Peyer's patch (tissue), 4 donors: ENCODE measurements around the gene ZNF429. TPM values are rescaled to one million over a fixed set of nuclear protein-coding genes. Genes with fewer than 3 reads are reported as not detected.
"Not testable (repeated sequence)": the region's sequence is repeated elsewhere in the genome, so short reads cannot be mapped to it uniquely, and the experiment has no call there.

Experiments used
- DNase-seq, 3 donors: peaks; one replicate each; pipeline ENCODE4 v3.0.0-alpha.2; 2017 to 2019
- H3K27ac ChIP-seq, 4 donors: fragments of 200-600 bp; sonication (generic); one replicate each; pipeline ENCODE4 v1.5.1; 2016 to 2019
- H3K27me3 ChIP-seq, 2 donors: fragments of 200-600 bp; sonication (generic); one replicate each; pipeline ENCODE4 v1.5.1; 2019
- H3K36me3 ChIP-seq, 3 donors: fragments of 200-600 bp; sonication (generic); one replicate each; pipeline ENCODE4 v1.5.1; 2016 to 2019
- H3K4me1 ChIP-seq, 4 donors: fragments of 200-600 bp; sonication (generic); one replicate each; pipeline ENCODE4 v1.5.1; 2016 to 2019
- H3K4me3 ChIP-seq, 4 donors: fragments of 200-600 bp; sonication (generic); 1 replicate in 3 of 4; 2 replicates in 1 of 4; pipeline ENCODE4 v1.5.1; 2016 to 2019; ENCODE audit warnings: mild to moderate bottlenecking in 1 of 4
- H3K9me3 ChIP-seq, 4 donors: fragments of 200-600 bp; sonication (generic); one replicate each; pipeline ENCODE4 v1.5.1; 2016 to 2019; ENCODE audit warnings: mild to moderate bottlenecking in 1 of 4
- CTCF ChIP-seq, 6 experiments: fragments of 450-650 bp in 4 of 6; fragments of 200-600 bp in 2 of 6; sonication (generic) in 1 of 6; IDR thresholded peaks; one replicate each; pipeline ENCODE4 v1.5.1; 2017 to 2019; ENCODE audit warnings: antibody characterized with exemption in 6 of 6, mild to moderate bottlenecking in 3 of 6, moderate library complexity in 1 of 6
- POLR2A ChIP-seq, 2 donors: fragments of 450-650 bp; IDR thresholded peaks; one replicate each; pipeline ENCODE4 v1.5.1; 2017; ENCODE audit warnings: antibody characterized with exemption in 2 of 2, mild to moderate bottlenecking in 2 of 2, moderate library complexity in 2 of 2
- total RNA-seq, 4 donors: library from RNA; depleted of rRNA; stranded (reverse); fragments of >200 nt; gene quantifications; one replicate each; pipeline ENCODE4 v1.1.0, GENCODE V29; 2016

Gene ZNF429
- total RNA-seq, 4 donors from 2014 or later: 8.4 to 28.2 (median 20.0) TPM

DNA sequence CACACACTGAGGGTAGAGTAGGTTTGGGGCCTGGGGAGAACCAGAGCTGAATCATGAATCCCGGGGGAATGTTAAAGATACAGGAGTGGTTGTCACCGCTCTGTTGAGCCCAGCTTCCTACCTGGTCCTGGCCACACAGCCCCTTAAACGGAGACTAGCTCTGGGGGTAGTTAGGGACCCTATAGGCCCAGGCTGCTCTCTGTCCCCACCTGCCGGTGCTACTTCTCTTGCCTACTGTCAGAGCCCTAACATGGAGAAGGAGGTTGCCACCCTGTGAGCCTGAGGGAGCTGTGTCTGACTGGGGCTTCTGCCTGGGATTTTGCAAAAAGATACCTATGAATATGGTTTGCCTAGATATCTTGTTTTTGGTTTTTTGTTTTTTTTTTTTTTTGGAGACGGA, 36.6 kb upstream of the ZNF429 start:
- H3K36me3 ChIP-seq: no peaks in the 10 kb centered on the region
- TF ChIP-seq POLR2A (IDR thresholded peaks at IDR 0.05): no peak
- TF ChIP-seq CTCF (IDR thresholded peaks at IDR 0.05): no peak
- no peaks in the 10 kb centered on the region for H3K27me3 ChIP-seq
- peaks cover 0 to under 1% (median 0%) of the 10 kb centered on the region in 4 donors for H3K9me3 ChIP-seq
- H3K4me3 ChIP-seq: no peak overlapping the region
- no peak for DNase-seq
- no peaks in the 10 kb centered on the region for H3K4me1 ChIP-seq
- no peak overlapping the region for H3K27ac ChIP-seq

GRCh38 chr19:21472507-21472906, 32.9 kb upstream of the ZNF429 start:
- H3K36me3 ChIP-seq: no peaks in the 10 kb centered on the region
- H3K27me3 ChIP-seq: no peaks in the 10 kb centered on the region
- H3K27ac ChIP-seq: no peak overlapping the region
- no peak for DNase-seq
- no peak overlapping the region for H3K4me3 ChIP-seq
- no peak for TF ChIP-seq POLR2A (IDR thresholded peaks at IDR 0.05)
- no peak for TF ChIP-seq CTCF (IDR thresholded peaks at IDR 0.05)
- H3K9me3 ChIP-seq: peaks cover 0 to 17% (median 0%) of the 10 kb centered on the region in 4 donors
- no peaks in the 10 kb centered on the region for H3K4me1 ChIP-seq

DNA sequence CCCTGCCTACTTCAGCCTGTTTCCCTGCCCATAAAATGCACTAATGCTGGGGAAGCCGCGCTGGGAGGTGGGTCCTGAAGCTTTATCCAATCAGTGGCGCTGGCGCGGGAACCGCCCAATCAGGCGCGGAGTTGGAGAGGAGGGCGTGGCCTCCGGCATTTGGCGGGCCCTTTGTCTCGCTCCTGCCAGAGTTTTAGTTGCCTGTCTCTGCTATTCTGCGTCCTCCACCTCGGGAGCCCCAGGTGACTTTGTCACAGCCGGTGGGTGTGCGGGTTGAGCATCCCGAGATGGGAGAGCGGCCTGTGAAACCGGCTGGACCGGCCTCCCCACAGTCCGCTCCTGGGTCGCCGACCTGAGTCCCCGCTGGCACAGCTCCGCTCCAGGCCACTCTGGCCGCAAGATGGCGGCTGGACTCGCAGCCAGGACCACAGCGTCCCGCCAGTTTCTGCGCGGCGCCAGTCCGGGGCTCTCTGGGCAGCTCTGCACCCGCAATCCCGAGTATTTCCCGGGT, 30.7 kb upstream of the ZNF429 start:
- no peak for TF ChIP-seq CTCF (IDR thresholded peaks at IDR 0.05)
- no peak for TF ChIP-seq POLR2A (IDR thresholded peaks at IDR 0.05)
- Histone ChIP-seq H3K4me3 (peak overlapping the region in 3 of 4 donors; percentile 42 to 45 (median 44)), H3K27me3 (no peaks in the 10 kb centered on the region), H3K36me3 (no peaks in the 10 kb centered on the region), H3K27ac (no peak overlapping the region), H3K9me3 (peaks cover 0 to 17% (median 0%) of the 10 kb centered on the region in 4 donors), H3K4me1 (no peaks in the 10 kb centered on the region)
- DNase-seq: peak; percentile 56 to 64 (median 60)

GRCh38 chr19:21482361-21482760, 23.0 kb upstream of the ZNF429 start:
- not testable (repeated sequence) for H3K9me3 ChIP-seq, H3K4me3 ChIP-seq, H3K27me3 ChIP-seq, H3K36me3 ChIP-seq, H3K27ac ChIP-seq, H3K4me1 ChIP-seq, DNase-seq

DNA sequence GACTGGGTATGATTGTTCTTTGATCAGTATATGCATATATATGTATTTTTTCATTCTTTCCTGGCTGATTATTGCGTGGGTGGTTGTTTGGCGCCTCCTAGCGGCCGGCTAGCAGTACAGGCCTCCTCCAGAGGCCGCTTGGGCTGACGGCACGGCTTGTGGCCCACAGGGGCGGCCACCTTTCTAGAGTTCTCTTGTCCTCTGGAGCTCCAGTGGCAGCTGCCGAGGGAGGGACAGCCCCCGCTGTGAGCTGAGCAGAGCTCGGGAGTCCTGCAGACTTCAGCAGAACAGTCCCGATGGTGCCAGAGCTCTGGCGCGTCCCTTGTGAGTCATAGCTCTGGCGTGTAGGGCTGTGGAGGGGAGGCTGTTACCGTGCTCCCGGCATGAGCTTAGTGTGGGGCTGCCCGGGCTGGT, 22.5 kb upstream of the ZNF429 start:
- peak in 2 of 3 donors; percentile 23 to 49 for DNase-seq
- no peaks in the 10 kb centered on the region for H3K4me1 ChIP-seq
- no peak overlapping the region for H3K27ac ChIP-seq
- H3K27me3 ChIP-seq: no peaks in the 10 kb centered on the region
- H3K36me3 ChIP-seq: no peaks in the 10 kb centered on the region
- TF ChIP-seq POLR2A (IDR thresholded peaks at IDR 0.05) (no peak), CTCF (IDR thresholded peaks at IDR 0.05) (peak; percentile 26 to 71 (median 42))
- H3K4me3 ChIP-seq: no peak overlapping the region
- H3K9me3 ChIP-seq: peaks cover 0 to 5% (median 0%) of the 10 kb centered on the region in 4 donors

DNA sequence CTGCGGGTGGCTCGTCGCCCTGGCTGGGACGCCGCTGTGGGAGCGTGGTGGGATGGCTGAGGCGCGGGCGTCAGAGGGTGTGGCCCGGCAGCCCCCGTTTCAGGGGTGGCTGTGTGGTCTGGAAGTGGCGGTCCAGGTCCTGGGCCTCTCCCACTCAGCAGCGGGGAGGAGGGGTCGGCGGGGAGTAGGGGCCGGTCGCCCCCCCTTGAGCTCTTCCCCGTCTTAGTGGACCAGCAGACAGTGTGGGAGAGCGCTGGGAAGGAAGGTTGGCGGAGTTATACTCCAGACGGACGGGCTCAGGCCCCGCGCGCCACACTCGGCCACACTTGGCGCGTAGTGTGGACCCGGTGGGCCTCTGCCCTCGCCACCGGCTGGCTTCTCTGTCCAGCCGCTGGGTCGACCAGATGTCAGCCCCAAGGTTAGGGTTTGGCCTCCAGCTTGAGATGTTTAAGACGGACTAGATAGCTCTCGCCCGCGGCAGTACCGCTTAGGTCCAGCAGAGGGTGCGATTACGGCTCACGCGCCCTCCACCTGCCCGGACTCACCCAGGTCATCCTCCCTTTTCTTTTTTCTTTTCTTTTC, 21.7 kb upstream of the ZNF429 start:
- H3K4me3 ChIP-seq: peak overlapping the region in 1 of 4 donors; percentile 15
- no peak overlapping the region for H3K27ac ChIP-seq
- H3K4me1 ChIP-seq: no peaks in the 10 kb centered on the region
- peak in 5 of 6 experiments; percentile 20 to 43 (median 30) for TF ChIP-seq CTCF (IDR thresholded peaks at IDR 0.05)
- no peak for TF ChIP-seq POLR2A (IDR thresholded peaks at IDR 0.05)
- H3K36me3 ChIP-seq: no peaks in the 10 kb centered on the region
- H3K9me3 ChIP-seq: peaks cover 0 to 5% (median 0%) of the 10 kb centered on the region in 4 donors
- H3K27me3 ChIP-seq: no peaks in the 10 kb centered on the region
- peak in 2 of 3 donors; percentile 28 to 61 for DNase-seq
